ENCODE results near the gene RABGAP1L. TPM values are rescaled to one million over a fixed set of nuclear protein-coding genes. Genes with fewer than 3 reads are reported as not detected.

RABGAP1L gene
- total RNA-seq, 2 experiments from 2014 or later, result 98.1 to 158 TPM

GRCh38 chr1:174877208-174877673 is 717.9 kb downstream of the RABGAP1L start:
- intact Hi-C loops (cut with micrococcal nuclease; ENCODE audit: unreplicated experiment), result loop anchor here (1.0 to 5.0 kb wide), 5 partner anchors 65 to 600 kb away; partner anchors contain the start of gene CACYBP
- Histone ChIP-seq H3K9me3 (ENCODE audit: low read length) (no peaks in the 10 kb centered on the region), H3K4me1 (ENCODE audit: insufficient read depth, low read length, poor library complexity, severe bottlenecking) (peaks cover 48% of the 10 kb centered on the region), H3K4me2 (ENCODE audit: low read length) (peak overlapping the region; percentile 97), H3K36me3 (ENCODE audit: insufficient read depth, low read length) (peaks cover 41% of the 10 kb centered on the region), H4K20me1 (ENCODE audit: insufficient read depth, low read length) (no peaks in the 10 kb centered on the region), H3K79me2 (ENCODE audit: insufficient read depth, low read depth, low read length) (peaks cover 82% of the 10 kb centered on the region), H3K27ac (ENCODE audit: low read depth, low read length, poor library complexity, severe bottlenecking) (peak overlapping the region; percentile 89), H3K9me2 (ENCODE audit: insufficient read depth, low read length) (no peaks in the 10 kb centered on the region), H2AFZ (ENCODE audit: low read length) (peak overlapping the region; percentile 72; the same call in 1 of the 2 replicates), H3K4me3 (ENCODE audit: low read depth, low read length, poor library complexity, severe bottlenecking) (peak overlapping the region; percentile 72)
- POLR2A ChIA-PET, result interaction anchor here (0.6 to 4.1 kb wide), 23 partner anchors 8 to 1697 kb away, joined by 3 to 23 read pairs (median 5); partner anchors contain the start of gene CACYBP
- TF ChIP-seq CTCF (conservative IDR thresholded peaks at IDR 0.05; ENCODE audit: low read length), result no peak
- no peak for TF ChIP-seq EZH2phosphoT487 (IDR thresholded peaks at IDR 0.05; ENCODE audit: borderline replicate concordance, low read depth, low read length)
- no TSS peak for BruUV-seq (replicated peaks)
- peak; percentile 70 for DNase-seq (ENCODE audit: low spot score)
- CTCF ChIA-PET (ENCODE audit: unreplicated experiment), result interaction anchor here (0.7 kb wide), 1 partner anchor 89 kb away, joined by 3 read pairs; no protein-coding TSS in a partner anchor

GRCh38 chr1:174880171-174880570 is 720.9 kb downstream of the RABGAP1L start:
- Histone ChIP-seq H3K4me3 (ENCODE audit: low read depth, low read length, poor library complexity, severe bottlenecking) (no peak overlapping the region), H4K20me1 (ENCODE audit: insufficient read depth, low read length) (no peaks in the 10 kb centered on the region), H2AFZ (ENCODE audit: low read length) (no peak overlapping the region), H3K4me1 (ENCODE audit: insufficient read depth, low read length, poor library complexity, severe bottlenecking) (peaks cover 40% of the 10 kb centered on the region), H3K9me3 (ENCODE audit: low read length) (no peaks in the 10 kb centered on the region), H3K9me2 (ENCODE audit: insufficient read depth, low read length) (no peaks in the 10 kb centered on the region), H3K36me3 (ENCODE audit: insufficient read depth, low read length) (peaks cover 69% of the 10 kb centered on the region), H3K79me2 (ENCODE audit: insufficient read depth, low read depth, low read length) (peaks cover 91% of the 10 kb centered on the region), H3K4me2 (ENCODE audit: low read length) (no peak overlapping the region), H3K27ac (ENCODE audit: low read depth, low read length, poor library complexity, severe bottlenecking) (no peak overlapping the region)
- TF ChIP-seq EZH2phosphoT487 (IDR thresholded peaks at IDR 0.05; ENCODE audit: borderline replicate concordance, low read depth, low read length), result no peak
- TF ChIP-seq CTCF (conservative IDR thresholded peaks at IDR 0.05; ENCODE audit: low read length), result no peak
- POLR2A ChIA-PET, result interaction anchor here (0.6 to 1.5 kb wide), 7 partner anchors 8 to 120 kb away, joined by 3 to 7 read pairs (median 3); no protein-coding TSS in a partner anchor
- BruUV-seq (replicated peaks), result no TSS peak
- intact Hi-C loops (cut with micrococcal nuclease; ENCODE audit: unreplicated experiment), result no loop called here
- no peak for DNase-seq (ENCODE audit: low spot score)
- CTCF ChIA-PET (ENCODE audit: unreplicated experiment), result no interaction called here

- intact Hi-C loops (cut with micrococcal nuclease; ENCODE audit: unreplicated experiment), result no loop called here
- H3K27ac ChIP-seq (ENCODE audit: low read depth, low read length, poor library complexity, severe bottlenecking), result no peak overlapping the region
- H3K9me3 ChIP-seq (ENCODE audit: low read length), result no peaks in the 10 kb centered on the region
- H2AFZ ChIP-seq (ENCODE audit: low read length), result no peak overlapping the region
- no peaks in the 10 kb centered on the region for H3K9me2 ChIP-seq (ENCODE audit: insufficient read depth, low read length)
- DNase-seq (ENCODE audit: low spot score), result no peak
- H3K36me3 ChIP-seq (ENCODE audit: insufficient read depth, low read length), result peaks cover 90% of the 10 kb centered on the region
- TF ChIP-seq CTCF (conservative IDR thresholded peaks at IDR 0.05; ENCODE audit: low read length), result peak; percentile 43; the same call in 1 of the 2 replicates
- no peak for TF ChIP-seq EZH2phosphoT487 (IDR thresholded peaks at IDR 0.05; ENCODE audit: borderline replicate concordance, low read depth, low read length)
- no peak overlapping the region for H3K4me3 ChIP-seq (ENCODE audit: low read depth, low read length, poor library complexity, severe bottlenecking)
- ChIA-PET CTCF (ENCODE audit: unreplicated experiment) (no interaction called here), POLR2A (interaction anchor here (0.6 to 1.7 kb wide), 6 partner anchors 10 to 93 kb away, joined by 3 to 5 read pairs (median 4); no protein-coding TSS in a partner anchor)
- BruUV-seq (replicated peaks), result TSS peak; percentile 10
- no peaks in the 10 kb centered on the region for H4K20me1 ChIP-seq (ENCODE audit: insufficient read depth, low read length)
- no peak overlapping the region for H3K4me2 ChIP-seq (ENCODE audit: low read length)
- H3K4me1 ChIP-seq (ENCODE audit: insufficient read depth, low read length, poor library complexity, severe bottlenecking), result peaks cover 20% of the 10 kb centered on the region
- H3K79me2 ChIP-seq (ENCODE audit: insufficient read depth, low read depth, low read length), result peaks cover 83% of the 10 kb centered on the region; the same call in 1 of the 2 replicates
Observed at GRCh38 chr1:174883409-174883808, 724.1 kb downstream of the RABGAP1L start.

Measured in OCI-LY7 (cell line).